Stomach (tissue), 9 donors: ENCODE data around the gene AGBL2. TPM values are rescaled to one million over a fixed set of nuclear protein-coding genes. Genes with fewer than 3 reads are reported as not detected.

ENCODE experiments used
- DNase-seq, 2 donors: peaks; one replicate each; pipeline versions ENCODE4 v3.0.0 to v3.0.0-alpha.2; 2013 to 2019
- H3K27ac ChIP-seq, 5 donors: fragments of 200-600 bp in 4 of 5; sonication (generic) in 4 of 5; one replicate each; pipeline ENCODE4 v1.5.1; 2013 to 2019; ENCODE audit warnings: mild to moderate bottlenecking in 1 of 5, moderate library complexity in 1 of 5
- H3K27me3 ChIP-seq, 3 donors: fragments of 200-600 bp; sonication (generic); one replicate each; pipeline ENCODE4 v1.5.1; 2017 to 2019; ENCODE audit warnings: mixed run types in 1 of 3
- H3K36me3 ChIP-seq, 4 donors: fragments of 200-600 bp; sonication (generic); 1 replicate in 3 of 4; 2 replicates in 1 of 4; pipeline ENCODE4 v1.5.1; 2016 to 2019
- H3K4me1 ChIP-seq, 4 donors: fragments of 200-600 bp; sonication (generic); one replicate each; pipeline ENCODE4 v1.5.1; 2016 to 2019
- H3K4me3 ChIP-seq, 4 donors: fragments of 200-600 bp; sonication (generic) in 3 of 4; one replicate each; pipeline ENCODE4 v1.5.1; 2016 to 2019; ENCODE audit warnings: mild to moderate bottlenecking in 1 of 4
- H3K9me3 ChIP-seq, 4 donors: fragments of 200-600 bp; sonication (generic); one replicate each; pipeline ENCODE4 v1.5.1; 2016 to 2019
- CTCF ChIP-seq, 7 experiments: fragments of 450-650 bp in 4 of 7; fragments of 200-600 bp in 3 of 7; sonication (generic) in 3 of 7; IDR thresholded peaks; one replicate each; pipeline ENCODE4 v1.5.1; 2016 to 2019; ENCODE audit warnings: antibody characterized with exemption in 7 of 7, control low read depth in 2 of 7, mild to moderate bottlenecking in 1 of 7
- EP300 ChIP-seq: sonication (generic); formaldehyde crosslinking; IDR thresholded peaks from one replicate; pipeline ENCODE4 v1.6.1; 2017; ENCODE audit warnings: antibody characterized with exemption
- POLR2A ChIP-seq, 4 donors: fragments of 450-650 bp; IDR thresholded peaks; one replicate each; pipeline ENCODE4 v1.6.1; 2016; ENCODE audit warnings: antibody characterized with exemption in 4 of 4, control low read depth in 2 of 4, mild to moderate bottlenecking in 1 of 4, moderate library complexity in 1 of 4
- POLR2AphosphoS5 ChIP-seq, 3 donors: sonication (generic); formaldehyde crosslinking; IDR thresholded peaks; one replicate each; pipeline ENCODE4 v1.6.1; 2016; ENCODE audit warnings: antibody characterized with exemption in 3 of 3
- WGBS, 5 donors: extraction: QIAGEN DNeasy Blood & Tissue Kit in 3 of 5; methylation state at CpG; one replicate each; pipeline versions ENCODE4 v1.1.5 to v1.1.7; 2013 to 2018; 5-methylcytosine and 5-hydroxymethylcytosine counted together
- intact Hi-C: fragments of 100-400 bp; cut with DNase I; formaldehyde crosslinking; loops from one replicate; pipeline ENCODE4 v1.15.1; 2023; ENCODE audit warnings: low total_unique reads
- polyA plus RNA-seq, 3 donors: library from polyadenylated mRNA; stranded (reverse); fragments of 200-250 nt; gene quantifications; one replicate each; pipeline ENCODE4 v1.2.3, GENCODE V29; 2013
- total RNA-seq, 5 donors: library from RNA; depleted of rRNA; stranded (reverse); fragments of >200 nt; gene quantifications; one replicate each; pipeline versions ENCODE4 v1.1.0 to v1.2.3, GENCODE V29; 2014 to 2016
- donor health status: healthy with polysubstance abuse.
- donor health status: Bipolar disorder and iron deficiency.
- donor health status: healthy.

Gene AGBL2
- total and polyA plus RNA-seq, 8 donors = 0.56 to 11.7 (median 0.92) TPM; not detected in 3

- Histone ChIP-seq H3K4me1 (no peaks in the 10 kb centered on the region), H3K27ac (no peak overlapping the region), H3K4me3 (no peak overlapping the region), H3K27me3 (no peaks in the 10 kb centered on the region), H3K36me3 (no peaks in the 10 kb centered on the region), H3K9me3 (peaks cover 0 to 7% (median 0%) of the 10 kb centered on the region in 4 donors)
- WGBS, 5 donors = 88 to 96% (median 95%) methylated on average over 5 of the region's 5 CpGs
- intact Hi-C loops = no loop called here
- DNase-seq = no peak
- TF ChIP-seq POLR2AphosphoS5 (IDR thresholded peaks at IDR 0.05) (no peak), EP300 (no peak), POLR2A (IDR thresholded peaks at IDR 0.05) (no peak), CTCF (IDR thresholded peaks at IDR 0.05) (no peak)
Measured at GRCh38 chr11:47651818-47652469, 63.2 kb downstream of the AGBL2 start.

- WGBS, 5 donors = 56 to 73% (median 69%) methylated on average over 3 of the region's 3 CpGs
- Histone ChIP-seq H3K27ac (no peak overlapping the region), H3K27me3 (no peaks in the 10 kb centered on the region), H3K9me3 (peaks cover 0 to 7% (median 0%) of the 10 kb centered on the region in 4 donors), H3K36me3 (no peaks in the 10 kb centered on the region), H3K4me1 (no peaks in the 10 kb centered on the region), H3K4me3 (no peak overlapping the region)
- DNase-seq = no peak
- intact Hi-C loops = no loop called here
- TF ChIP-seq EP300 = no peak
- TF ChIP-seq CTCF (IDR thresholded peaks at IDR 0.05) = no peak
- no peak for TF ChIP-seq POLR2AphosphoS5 (IDR thresholded peaks at IDR 0.05)
- no peak for TF ChIP-seq POLR2A (IDR thresholded peaks at IDR 0.05)
Measured at GRCh38 chr11:47649276-47649675, 65.9 kb downstream of the AGBL2 start.

GRCh38 chr11:47646019-47646418 is 69.2 kb downstream of the AGBL2 start:
- intact Hi-C loops = no loop called here
- WGBS, 5 donors = 86 to 92% (median 90%) methylated on average over 6 of the region's 6 CpGs

DNA sequence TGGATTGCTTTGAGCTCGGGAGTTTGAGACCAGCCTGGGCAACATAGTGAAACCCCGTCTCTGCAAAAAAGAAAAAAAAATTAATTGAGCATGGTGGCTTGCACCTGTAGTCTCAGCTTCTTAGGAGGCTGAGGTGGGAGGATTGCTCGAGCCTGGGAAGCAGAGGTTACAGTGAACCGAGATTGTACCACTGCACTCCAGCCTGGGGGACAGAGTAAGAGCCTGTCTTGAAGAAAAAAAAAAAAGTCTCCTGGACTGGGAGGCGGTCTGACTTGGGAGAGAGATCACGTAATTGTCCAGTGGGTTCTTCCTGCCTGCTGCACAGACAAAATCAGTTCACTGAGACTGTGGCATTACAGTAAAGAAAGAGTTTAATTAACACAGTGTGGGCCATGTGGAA is 69.7 kb downstream of the AGBL2 start:
- intact Hi-C loops = no loop called here
- DNase-seq = no peak
- Histone ChIP-seq H3K27ac (no peak overlapping the region), H3K4me1 (peaks cover 0 to 21% (median 17%) of the 10 kb centered on the region in 4 donors), H3K27me3 (no peaks in the 10 kb centered on the region), H3K36me3 (no peaks in the 10 kb centered on the region), H3K4me3 (no peak overlapping the region), H3K9me3 (no peaks in the 10 kb centered on the region)
- no peak for TF ChIP-seq POLR2AphosphoS5 (IDR thresholded peaks at IDR 0.05)
- no peak for TF ChIP-seq POLR2A (IDR thresholded peaks at IDR 0.05)
- no peak for TF ChIP-seq EP300
- no peak for TF ChIP-seq CTCF (IDR thresholded peaks at IDR 0.05)
- 78 to 85% (median 81%) methylated on average over 6 of the region's 6 CpGs for WGBS, 5 donors

More at GRCh38 chr11:47646019-47646418, 69.2 kb downstream of the AGBL2 start:
- no peaks in the 10 kb centered on the region for H3K36me3 ChIP-seq
- peaks cover 0 to 16% (median 12%) of the 10 kb centered on the region in 4 donors for H3K4me1 ChIP-seq
- H3K4me3 ChIP-seq = no peak overlapping the region
- no peak overlapping the region for H3K27ac ChIP-seq
- DNase-seq = no peak
- H3K27me3 ChIP-seq = no peaks in the 10 kb centered on the region
- TF ChIP-seq EP300 (no peak), CTCF (IDR thresholded peaks at IDR 0.05) (no peak), POLR2AphosphoS5 (IDR thresholded peaks at IDR 0.05) (no peak), POLR2A (IDR thresholded peaks at IDR 0.05) (no peak)
- no peaks in the 10 kb centered on the region for H3K9me3 ChIP-seq
